ENCODE results near the gene TMPRSS6.

TMPRSS6 gene

DNA sequence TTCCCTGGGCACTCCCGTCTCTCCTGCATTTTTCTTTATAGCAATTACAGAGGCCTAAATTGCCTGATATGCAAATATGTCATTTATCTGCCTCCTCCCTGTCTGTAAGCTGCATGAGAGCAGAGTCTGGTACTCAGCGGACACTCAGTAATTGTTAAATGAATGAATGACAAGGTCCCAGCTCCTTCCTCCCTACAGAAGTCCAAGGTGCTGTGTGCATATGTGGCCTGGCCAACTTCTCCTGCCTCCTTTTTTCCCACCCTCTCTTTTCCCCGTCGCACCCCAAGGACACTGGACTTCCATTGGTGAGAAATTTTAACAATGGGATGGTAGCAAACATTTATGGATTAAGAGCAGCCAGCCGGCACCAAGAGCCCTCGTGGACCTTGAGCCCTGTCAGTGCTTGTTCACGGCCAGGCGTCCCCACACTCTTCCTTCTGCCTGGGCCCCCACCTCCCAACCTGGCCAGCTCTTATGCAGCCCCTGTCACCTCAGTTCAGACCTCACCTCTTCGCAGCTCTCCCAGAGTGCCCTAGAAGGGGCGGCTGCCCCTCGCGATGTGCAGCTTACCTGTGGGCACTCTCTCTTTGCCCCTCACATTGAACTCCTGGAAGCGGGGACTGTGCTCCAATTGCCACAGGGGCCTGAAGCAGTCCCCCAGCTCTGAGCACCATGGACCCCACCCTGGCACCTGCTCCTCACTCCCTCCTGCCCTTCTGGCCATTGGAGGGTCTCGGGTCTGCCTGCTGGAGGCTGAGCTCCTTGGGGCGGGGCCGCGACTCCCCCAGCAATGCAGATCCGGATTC, 1.5 kb downstream of the TMPRSS6 start:
- no peak for DNase-seq (ENCODE audit: low read depth)
- no peak for TF ChIP-seq CTCF (IDR thresholded peaks at IDR 0.05; ENCODE audit: low read depth, low read length, missing control alignments)
- H3K4me3 ChIP-seq (ENCODE audit: low read depth, low read length), result no peak overlapping the region

DNA sequence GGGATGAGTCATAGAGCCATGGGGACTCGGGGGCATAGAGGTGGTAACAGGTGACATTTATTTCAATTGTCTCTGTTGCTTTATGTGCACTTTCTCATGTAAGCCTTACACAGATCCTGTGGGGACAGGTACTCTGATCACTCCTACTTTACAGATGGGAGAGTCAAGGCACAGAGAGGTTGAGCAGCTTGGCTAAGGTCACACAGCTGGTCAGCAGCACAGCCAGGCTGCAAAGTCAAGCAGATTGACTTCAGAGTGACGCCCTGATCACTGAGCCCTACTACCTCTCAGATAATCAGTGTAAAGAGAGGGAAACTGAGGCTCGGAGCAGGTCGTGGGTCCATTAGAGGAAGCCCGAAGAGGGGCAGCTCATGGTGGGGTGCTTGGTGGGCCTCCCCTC, 3.5 kb downstream of the TMPRSS6 start:
- no peak for TF ChIP-seq CTCF (IDR thresholded peaks at IDR 0.05; ENCODE audit: low read depth, low read length, missing control alignments)
- no peak for DNase-seq (ENCODE audit: low read depth)
- no peak overlapping the region for H3K4me3 ChIP-seq (ENCODE audit: low read depth, low read length)

GRCh38 chr22:37105154-37105553, 4.4 kb downstream of the TMPRSS6 start:
- H3K4me3 ChIP-seq (ENCODE audit: low read depth, low read length), result no peak overlapping the region
- no peak for TF ChIP-seq CTCF (IDR thresholded peaks at IDR 0.05; ENCODE audit: low read depth, low read length, missing control alignments)
- DNase-seq (ENCODE audit: low read depth), result no peak

GRCh38 chr22:37103656-37104452, 5.7 kb downstream of the TMPRSS6 start:
- no peak overlapping the region for H3K4me3 ChIP-seq (ENCODE audit: low read depth, low read length)
- DNase-seq (ENCODE audit: low read depth), result no peak
- TF ChIP-seq CTCF (IDR thresholded peaks at IDR 0.05; ENCODE audit: low read depth, low read length, missing control alignments), result no peak

GRCh38 chr22:37103151-37103550, 6.4 kb downstream of the TMPRSS6 start:
- TF ChIP-seq CTCF (IDR thresholded peaks at IDR 0.05; ENCODE audit: low read depth, low read length, missing control alignments), result no peak

GRCh38 chr22:37101311-37102066, 8.0 kb downstream of the TMPRSS6 start:
- DNase-seq (ENCODE audit: low read depth), result no peak
- H3K4me3 ChIP-seq (ENCODE audit: low read depth, low read length), result no peak overlapping the region
- TF ChIP-seq CTCF (IDR thresholded peaks at IDR 0.05; ENCODE audit: low read depth, low read length, missing control alignments), result no peak

More at GRCh38 chr22:37103151-37103550, 6.4 kb downstream of the TMPRSS6 start:
- H3K4me3 ChIP-seq (ENCODE audit: low read depth, low read length), result no peak overlapping the region
- no peak for DNase-seq (ENCODE audit: low read depth)
